Lower leg skin (tissue), 4 donors: Measurements from ENCODE around the gene ETS1. TPM values are rescaled to one million over a fixed set of nuclear protein-coding genes. Genes with fewer than 3 reads are reported as not detected.

Experiments used
- DNase-seq, 2 donors: peaks; one replicate each; pipeline ENCODE4 v3.0.0-alpha.2; 2019; ENCODE audit warnings: low spot score in 2 of 2
- H3K4me3 ChIP-seq: fragments of 200-600 bp; sonication (generic); 2 replicates; pipeline ENCODE4 v1.5.1; 2017; ENCODE audit warnings: mild to moderate bottlenecking, low read depth; ENCODE audit not compliant: poor library complexity, severe bottlenecking
- POLR2A ChIP-seq, 2 donors: fragments of 450-650 bp; IDR thresholded peaks; one replicate each; pipeline ENCODE4 v1.6.1; 2016 to 2017; ENCODE audit warnings: antibody characterized with exemption in 2 of 2, mild to moderate bottlenecking in 1 of 2, moderate library complexity in 1 of 2
- WGBS, 2 donors: methylation state at CpG; one replicate each; pipeline ENCODE4 v1.1.5; 2018; 5-methylcytosine and 5-hydroxymethylcytosine counted together
- intact Hi-C: fragments of 100-400 bp; cut with DNase I; formaldehyde crosslinking; loops from one replicate; pipeline ENCODE4 v1.15.0; 2023; ENCODE audit warnings: low total_unique reads
- total RNA-seq, 4 donors: library from RNA; depleted of rRNA; stranded (reverse); fragments of >200 nt; gene quantifications; one replicate each; pipeline ENCODE4 v1.1.0, GENCODE V29; 2016
- TF ChIP-seq, protein P1 (sequence below), 3 donors: fragments of 450-650 bp; IDR thresholded peaks; one replicate each; pipeline ENCODE4 v1.5.1; 2016; ENCODE audit warnings: antibody characterized with exemption in 3 of 3, mild to moderate bottlenecking in 3 of 3, moderate library complexity in 2 of 3

ETS1 gene
- total RNA-seq, 4 donors from 2014 or later: 20.6 to 38.7 (median 21.8) TPM

DNA sequence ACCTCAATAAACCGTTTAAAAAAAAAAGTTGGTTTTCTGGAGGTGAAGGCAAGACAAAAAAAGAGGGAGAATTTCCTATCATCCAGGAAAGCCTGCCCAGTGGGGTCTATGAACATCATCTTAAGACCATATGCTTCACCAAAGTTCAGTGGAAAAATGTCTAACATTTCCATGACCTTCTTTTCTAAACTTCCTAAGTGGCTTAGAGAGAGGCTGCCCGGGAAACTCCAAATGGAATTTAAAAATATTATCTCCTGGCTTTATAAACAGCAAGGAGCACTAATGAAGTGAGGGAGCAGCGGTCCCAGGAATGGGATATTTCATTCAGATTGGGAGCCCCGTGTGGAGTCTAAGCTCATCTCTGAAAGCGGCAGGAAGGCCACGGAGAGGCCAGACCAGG lies 46.9 kb downstream of the ETS1 start:
- TF ChIP-seq, protein P1, sequence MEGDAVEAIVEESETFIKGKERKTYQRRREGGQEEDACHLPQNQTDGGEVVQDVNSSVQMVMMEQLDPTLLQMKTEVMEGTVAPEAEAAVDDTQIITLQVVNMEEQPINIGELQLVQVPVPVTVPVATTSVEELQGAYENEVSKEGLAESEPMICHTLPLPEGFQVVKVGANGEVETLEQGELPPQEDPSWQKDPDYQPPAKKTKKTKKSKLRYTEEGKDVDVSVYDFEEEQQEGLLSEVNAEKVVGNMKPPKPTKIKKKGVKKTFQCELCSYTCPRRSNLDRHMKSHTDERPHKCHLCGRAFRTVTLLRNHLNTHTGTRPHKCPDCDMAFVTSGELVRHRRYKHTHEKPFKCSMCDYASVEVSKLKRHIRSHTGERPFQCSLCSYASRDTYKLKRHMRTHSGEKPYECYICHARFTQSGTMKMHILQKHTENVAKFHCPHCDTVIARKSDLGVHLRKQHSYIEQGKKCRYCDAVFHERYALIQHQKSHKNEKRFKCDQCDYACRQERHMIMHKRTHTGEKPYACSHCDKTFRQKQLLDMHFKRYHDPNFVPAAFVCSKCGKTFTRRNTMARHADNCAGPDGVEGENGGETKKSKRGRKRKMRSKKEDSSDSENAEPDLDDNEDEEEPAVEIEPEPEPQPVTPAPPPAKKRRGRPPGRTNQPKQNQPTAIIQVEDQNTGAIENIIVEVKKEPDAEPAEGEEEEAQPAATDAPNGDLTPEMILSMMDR (IDR thresholded peaks at IDR 0.05): no peak
- no peak for TF ChIP-seq POLR2A (IDR thresholded peaks at IDR 0.05)
- DNase-seq: no peak
- intact Hi-C loops: no loop called here
- H3K4me3 ChIP-seq: no peak overlapping the region
- 94 to 96% methylated on average over 6 of the region's 6 CpGs for WGBS, 2 donors

GRCh38 chr11:128536506-128536905 lies 50.9 kb downstream of the ETS1 start:
- intact Hi-C loops: no loop called here
- 79 to 82% methylated on average over 1 of the region's 1 CpG for WGBS, 2 donors
- no peak overlapping the region for H3K4me3 ChIP-seq
- DNase-seq: no peak
- no peak for TF ChIP-seq POLR2A (IDR thresholded peaks at IDR 0.05)
- TF ChIP-seq, protein P1 (IDR thresholded peaks at IDR 0.05): no peak

GRCh38 chr11:128535468-128536457 lies 51.6 kb downstream of the ETS1 start:
- DNase-seq: no peak
- 72 to 83% methylated on average over 1 of the region's 1 CpG for WGBS, 2 donors
- intact Hi-C loops: no loop called here
- H3K4me3 ChIP-seq: no peak overlapping the region
- TF ChIP-seq, protein P1 (IDR thresholded peaks at IDR 0.05): no peak
- no peak for TF ChIP-seq POLR2A (IDR thresholded peaks at IDR 0.05)

- intact Hi-C loops: no loop called here
- H3K4me3 ChIP-seq: no peak overlapping the region
- DNase-seq: no peak
- TF ChIP-seq, protein P1 (IDR thresholded peaks at IDR 0.05): no peak
- whole genome bisulfite sequencing, 2 donors: 78 to 86% methylated on average over 2 of the region's 2 CpGs
Measured at GRCh38 chr11:128533472-128533871, 53.9 kb downstream of the ETS1 start.

DNA sequence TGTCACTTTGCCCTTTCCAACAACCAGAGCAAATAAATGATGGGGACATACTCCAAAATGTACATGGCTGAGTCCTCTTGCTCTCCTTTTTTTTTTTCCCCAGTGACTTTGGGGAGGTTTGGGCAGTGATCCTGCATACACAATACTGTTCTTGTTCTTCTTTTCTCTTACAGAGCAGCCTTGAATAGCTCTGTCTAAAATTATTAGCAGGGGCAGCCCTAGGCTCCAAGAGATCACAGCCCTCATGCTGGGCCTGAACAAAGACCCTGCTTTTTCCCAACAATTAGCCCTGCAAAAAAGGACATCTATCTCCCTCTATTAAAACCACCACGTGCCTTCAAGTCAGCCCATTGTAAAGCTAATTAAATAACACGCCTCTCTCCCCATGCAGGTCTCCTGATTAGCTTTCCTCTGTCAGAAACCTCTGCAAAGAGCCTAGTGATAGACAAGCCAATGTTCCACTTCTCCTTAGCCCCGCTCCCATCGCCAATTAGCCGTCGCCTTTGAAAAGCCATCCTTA lies 54.7 kb downstream of the ETS1 start:
- WGBS, 2 donors: 82 to 85% methylated on average over 6 of the region's 6 CpGs
- TF ChIP-seq, protein P1 (IDR thresholded peaks at IDR 0.05): no peak
- TF ChIP-seq POLR2A (IDR thresholded peaks at IDR 0.05): no peak
- DNase-seq: no peak
- intact Hi-C loops: no loop called here
- no peak overlapping the region for H3K4me3 ChIP-seq
